Pancreas (tissue), 10 donors: ENCODE measurements around the gene SLC28A1. TPM values are rescaled to one million over a fixed set of nuclear protein-coding genes. Genes with fewer than 3 reads are reported as not detected.

Source experiments
- ATAC-seq, 4 donors: fragments of 200-7000 bp; cut with Tn5 transposase; one replicate each; pipeline versions ENCODE4 v1.8.0 to v1.9.1; 2020; ENCODE audit warnings: mild to moderate bottlenecking in 4 of 4, moderate library complexity in 4 of 4
- DNase-seq, 6 donors: peaks; one replicate each; pipeline ENCODE4 v3.0.0-alpha.2; 2020
- FAIRE-seq: peaks from 2 replicates; lab custom pipeline; 2012; peaks lifted over from hg19 to GRCh38; lab: Jason Lieb, UNC
- H3K27ac ChIP-seq, 4 donors: fragments of 200-600 bp; sonication (generic); 1 replicate in 3 of 4; 2 replicates in 1 of 4; pipeline versions ENCODE4 v1.5.0 to v1.8.0; 2020
- H3K27me3 ChIP-seq, 4 donors: fragments of 200-600 bp; one replicate each; pipeline ENCODE4 v1.8.0; 2021
- H3K36me3 ChIP-seq, 3 donors: fragments of 200-600 bp; sonication (generic) in 1 of 3; one replicate each; pipeline versions ENCODE4 v1.5.0 to v1.8.0; 2020 to 2021
- H3K4me1 ChIP-seq, 3 donors: fragments of 200-600 bp; one replicate each; pipeline ENCODE4 v1.8.0; 2021
- H3K4me3 ChIP-seq, 4 donors: fragments of 200-600 bp; sonication (generic) in 2 of 4; one replicate each; pipeline versions ENCODE4 v1.5.0 to v1.8.0; 2020 to 2021
- H3K9me3 ChIP-seq, 4 donors: fragments of 200-600 bp; one replicate each; pipeline ENCODE4 v1.8.0; 2021
- CTCF ChIP-seq, 4 donors: fragments of 200-600 bp; sonication (generic) in 3 of 4; IDR thresholded peaks; one replicate each; pipeline versions ENCODE4 v1.5.0 to v1.8.0; 2021; ENCODE audit warnings: antibody characterized with exemption in 4 of 4
- WGBS, 2 donors: extraction: QIAGEN DNeasy Blood & Tissue Kit; methylation state at CpG; one replicate each; pipeline ENCODE4 v1.1.7; 2013; 5-methylcytosine and 5-hydroxymethylcytosine counted together
- intact Hi-C, 3 donors: fragments of 100-400 bp; cut with DNase I; formaldehyde crosslinking; loops; one replicate each; pipeline versions ENCODE4 v1.11.1 to v1.14.2; 2022
- polyA plus RNA-seq, 2 donors: library from polyadenylated mRNA; stranded (reverse); fragments of 200-250 nt; gene quantifications; one replicate each; pipeline ENCODE4 v1.2.3, GENCODE V29; 2013
- total RNA-seq, 6 donors: library from RNA; stranded (reverse); fragmentation: NEBNext Ultra II Directional in 4 of 6; extraction: Animal tissue kit (Norgen Biotek cat#: 25700) in 4 of 6; gene quantifications; one replicate each; pipeline versions ENCODE4 v1.2.1 to v1.2.4, GENCODE V29; 2021 to 2023
- donor health status: healthy with polysubstance abuse.
- donor health status: DM: no; HTN: no; CAD: no; lungs with moderate emphysema.
- donor health status: DM: no; HTN: no; CAD: no.
- donor health status: control.
- donor health status: control.
- donor health status: Bipolar disorder and iron deficiency.
- donor health status: DM: yes; HTN: yes; CAD: no.
- donor health status: DM: no; HTN: no; CAD: no.
- donor health status: DM: no; HTN: no; CAD: no.
- donor health status: DM: yes; HTN: yes; CAD: no.

The SLC28A1 gene
- total and polyA plus RNA-seq, 8 donors: 0.02 to 0.21 (median 0.11) TPM; not detected in 3

GRCh38 chr15:84956199-84956598, 71.7 kb downstream of the SLC28A1 start:
- no peak for ATAC-seq
- 84 to 92% methylated on average over 2 of the region's 2 CpGs for WGBS, 2 donors

GRCh38 chr15:84960391-84961113, 76.1 kb downstream of the SLC28A1 start:
- no peaks in the 10 kb centered on the region for H3K9me3 ChIP-seq
- DNase-seq: no peak
- no peaks in the 10 kb centered on the region for H3K4me1 ChIP-seq
- H3K4me3 ChIP-seq: no peak overlapping the region
- intact Hi-C loops: loop anchor here in 1 of 3 donors (5.0 kb wide), 1 partner anchor 207 kb away; no protein-coding TSS in a partner anchor
- 70 to 73% methylated on average over 13 of the region's 13 CpGs for WGBS, 2 donors
- H3K27ac ChIP-seq: no peak overlapping the region
- no peak for FAIRE-seq
- no peaks in the 10 kb centered on the region for H3K27me3 ChIP-seq
- no peaks in the 10 kb centered on the region for H3K36me3 ChIP-seq
- no peak for ATAC-seq
- TF ChIP-seq CTCF (IDR thresholded peaks at IDR 0.05): no peak

More at GRCh38 chr15:84956199-84956598, 71.7 kb downstream of the SLC28A1 start:
- H3K9me3 ChIP-seq: no peaks in the 10 kb centered on the region
- no peaks in the 10 kb centered on the region for H3K27me3 ChIP-seq
- H3K4me1 ChIP-seq: no peaks in the 10 kb centered on the region
- H3K36me3 ChIP-seq: no peaks in the 10 kb centered on the region
- no peak overlapping the region for H3K4me3 ChIP-seq
- intact Hi-C loops: loop anchor here in 1 of 3 donors (10.0 kb wide), 1 partner anchor 89 kb away; no protein-coding TSS in a partner anchor
- no peak overlapping the region for H3K27ac ChIP-seq
- FAIRE-seq: no peak
- TF ChIP-seq CTCF (IDR thresholded peaks at IDR 0.05): no peak
- DNase-seq: no peak

- Histone ChIP-seq H3K9me3 (no peaks in the 10 kb centered on the region), H3K4me1 (no peaks in the 10 kb centered on the region), H3K36me3 (no peaks in the 10 kb centered on the region), H3K27ac (no peak overlapping the region), H3K27me3 (no peaks in the 10 kb centered on the region), H3K4me3 (no peak overlapping the region)
- intact Hi-C loops: loop anchor here in 1 of 3 donors (5.0 kb wide), 1 partner anchor 206 kb away; no protein-coding TSS in a partner anchor
- TF ChIP-seq CTCF (IDR thresholded peaks at IDR 0.05): no peak
- no peak for FAIRE-seq
- 85 to 87% methylated on average over 3 of the region's 3 CpGs for WGBS, 2 donors
- ATAC-seq: no peak
- no peak for DNase-seq
These were observed 76.6 kb downstream of the SLC28A1 start for GRCh38 chr15:84961114-84961452.

GRCh38 chr15:84961707-84962106, 77.2 kb downstream of the SLC28A1 start:
- H3K36me3 ChIP-seq: no peaks in the 10 kb centered on the region
- ATAC-seq: no peak
- no peak for FAIRE-seq
- H3K4me3 ChIP-seq: no peak overlapping the region
- WGBS, 2 donors: 80 to 83% methylated on average over 3 of the region's 3 CpGs
- no peak overlapping the region for H3K27ac ChIP-seq
- no peaks in the 10 kb centered on the region for H3K27me3 ChIP-seq
- no peaks in the 10 kb centered on the region for H3K4me1 ChIP-seq
- no peaks in the 10 kb centered on the region for H3K9me3 ChIP-seq
- intact Hi-C loops: loop anchor here in 1 of 3 donors (5.0 kb wide), 1 partner anchor 206 kb away; no protein-coding TSS in a partner anchor
- DNase-seq: no peak
- TF ChIP-seq CTCF (IDR thresholded peaks at IDR 0.05): no peak

DNA sequence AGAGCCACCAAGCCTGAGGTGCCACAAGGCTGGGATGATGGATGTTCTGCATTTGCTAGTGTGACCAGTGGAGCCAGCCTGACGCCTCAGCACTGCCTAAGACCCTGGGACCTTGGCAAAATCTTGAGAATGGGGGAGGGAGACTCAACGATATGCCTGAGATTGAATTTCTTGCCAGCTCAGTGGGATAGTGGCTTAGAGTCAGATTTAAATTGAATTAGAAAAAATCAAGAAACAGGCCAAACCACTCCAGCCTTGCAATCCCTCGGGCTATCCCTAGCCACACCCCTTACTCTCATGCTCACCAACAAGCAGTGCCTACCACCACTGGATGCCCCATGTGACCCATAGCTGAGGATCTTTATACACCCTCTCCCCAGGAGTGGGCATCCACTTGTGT, 78.5 kb downstream of the SLC28A1 start:
- WGBS, 2 donors: 66 to 73% methylated on average over 3 of the region's 3 CpGs
- H3K4me3 ChIP-seq: no peak overlapping the region
- no peak for DNase-seq
- H3K27ac ChIP-seq: no peak overlapping the region
- intact Hi-C loops: loop anchor here in 1 of 3 donors (5.0 kb wide), 1 partner anchor 204 kb away; no protein-coding TSS in a partner anchor
- no peaks in the 10 kb centered on the region for H3K27me3 ChIP-seq
- no peak for TF ChIP-seq CTCF (IDR thresholded peaks at IDR 0.05)
- no peaks in the 10 kb centered on the region for H3K9me3 ChIP-seq
- no peak for ATAC-seq
- H3K4me1 ChIP-seq: no peaks in the 10 kb centered on the region
- FAIRE-seq: no peak
- no peaks in the 10 kb centered on the region for H3K36me3 ChIP-seq
